ENCODE results near the gene ADAMTS7.
"Not testable (repeated sequence)": the region's sequence is repeated elsewhere in the genome, so short reads cannot be mapped to it uniquely, and the experiment has no call there.

The ADAMTS7 gene

DNA sequence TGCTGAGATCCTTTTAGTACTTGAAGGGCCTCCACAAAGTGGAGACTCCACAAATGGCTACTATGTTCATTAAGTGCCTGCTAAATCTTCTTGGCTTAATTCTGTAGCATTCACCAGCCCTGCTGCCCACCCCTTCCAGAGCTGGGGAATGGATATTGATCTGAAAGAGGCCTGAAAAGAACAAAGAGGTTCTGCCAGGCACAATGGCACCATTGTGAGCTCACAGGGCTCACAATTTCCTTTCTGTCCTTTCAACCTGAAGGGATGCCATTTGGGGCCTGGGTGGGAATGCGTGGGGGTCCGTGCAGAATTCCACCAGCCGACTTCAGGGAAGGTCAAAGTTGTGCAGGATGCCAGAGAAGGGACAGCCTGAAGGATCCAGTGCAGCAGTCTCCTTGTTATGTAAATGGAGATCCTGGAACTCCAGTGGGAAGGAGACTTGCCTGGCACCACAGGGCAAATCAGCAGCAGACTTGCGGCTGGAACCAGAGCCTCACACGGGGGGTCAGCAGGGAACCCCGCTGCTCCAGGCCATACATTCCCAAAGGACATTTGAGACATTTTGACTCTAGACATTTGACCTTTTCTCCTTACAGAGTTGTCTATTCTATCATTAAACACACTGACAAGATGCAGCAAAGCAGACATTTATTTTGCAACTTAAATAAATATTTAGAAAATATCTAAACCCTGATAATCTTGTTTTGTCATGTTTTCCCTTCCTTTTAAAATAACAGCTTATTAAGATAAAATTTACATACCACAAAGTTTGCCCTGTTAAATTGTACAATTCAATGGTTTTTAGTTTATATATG lies 39.9 kb upstream of the ADAMTS7 start:
- DNase-seq (ENCODE audit: low read depth): no peak
- TF ChIP-seq, protein P1, sequence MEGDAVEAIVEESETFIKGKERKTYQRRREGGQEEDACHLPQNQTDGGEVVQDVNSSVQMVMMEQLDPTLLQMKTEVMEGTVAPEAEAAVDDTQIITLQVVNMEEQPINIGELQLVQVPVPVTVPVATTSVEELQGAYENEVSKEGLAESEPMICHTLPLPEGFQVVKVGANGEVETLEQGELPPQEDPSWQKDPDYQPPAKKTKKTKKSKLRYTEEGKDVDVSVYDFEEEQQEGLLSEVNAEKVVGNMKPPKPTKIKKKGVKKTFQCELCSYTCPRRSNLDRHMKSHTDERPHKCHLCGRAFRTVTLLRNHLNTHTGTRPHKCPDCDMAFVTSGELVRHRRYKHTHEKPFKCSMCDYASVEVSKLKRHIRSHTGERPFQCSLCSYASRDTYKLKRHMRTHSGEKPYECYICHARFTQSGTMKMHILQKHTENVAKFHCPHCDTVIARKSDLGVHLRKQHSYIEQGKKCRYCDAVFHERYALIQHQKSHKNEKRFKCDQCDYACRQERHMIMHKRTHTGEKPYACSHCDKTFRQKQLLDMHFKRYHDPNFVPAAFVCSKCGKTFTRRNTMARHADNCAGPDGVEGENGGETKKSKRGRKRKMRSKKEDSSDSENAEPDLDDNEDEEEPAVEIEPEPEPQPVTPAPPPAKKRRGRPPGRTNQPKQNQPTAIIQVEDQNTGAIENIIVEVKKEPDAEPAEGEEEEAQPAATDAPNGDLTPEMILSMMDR (conservative IDR thresholded peaks at IDR 0.05; ENCODE audit: low read depth, low read length): no peak
- no peak overlapping the region for H3K4me3 ChIP-seq (ENCODE audit: low read depth, low read length)

DNA sequence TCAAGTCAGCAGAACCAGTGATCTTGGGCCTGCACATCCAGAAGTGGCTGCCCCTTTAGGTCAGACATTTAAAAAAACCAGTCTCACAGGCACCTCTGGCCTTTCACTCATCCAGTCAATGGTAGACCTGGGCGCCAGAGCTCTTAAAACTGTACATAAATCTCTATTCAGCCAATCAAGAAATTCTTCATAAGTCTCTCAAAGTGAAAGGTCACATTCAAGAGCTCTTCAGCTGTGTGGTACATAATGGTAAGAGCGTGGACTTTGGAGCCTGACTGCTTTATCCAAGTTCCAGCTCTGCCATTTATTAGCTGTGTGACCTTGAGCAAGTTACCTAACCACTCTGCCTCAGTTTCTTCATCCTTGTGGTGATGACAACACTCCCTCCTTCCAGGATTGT lies 39.1 kb upstream of the ADAMTS7 start:
- TF ChIP-seq, protein P1 (conservative IDR thresholded peaks at IDR 0.05; ENCODE audit: low read depth, low read length): no peak
- H3K4me3 ChIP-seq (ENCODE audit: low read depth, low read length): no peak overlapping the region
- no peak for DNase-seq (ENCODE audit: low read depth)

DNA sequence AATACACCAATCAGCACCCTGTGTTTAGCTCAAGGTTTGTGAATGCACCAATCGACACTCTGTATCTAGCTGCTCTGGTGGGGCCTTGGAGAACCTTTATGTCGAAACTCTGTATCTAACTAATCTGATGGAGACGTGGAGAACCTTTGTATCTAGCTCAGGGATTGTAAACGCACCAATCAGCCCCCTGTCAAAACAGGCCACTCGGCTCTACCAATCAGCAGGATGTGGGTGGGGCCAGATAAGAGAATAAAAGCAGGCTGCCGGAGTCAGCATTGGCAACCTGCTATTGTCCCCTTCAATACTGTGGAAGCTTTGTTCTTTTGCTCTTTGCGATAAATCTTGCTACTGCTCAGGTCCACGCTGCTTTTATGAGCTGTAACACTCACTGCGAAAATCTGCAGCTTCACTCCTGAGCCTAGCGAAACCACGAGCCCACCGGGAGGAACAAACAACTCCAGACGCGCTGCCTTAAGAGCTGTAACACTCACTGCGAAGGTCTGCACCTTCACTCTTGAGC lies 36.2 kb upstream of the ADAMTS7 start:
- DNase-seq (ENCODE audit: low read depth); H3K4me3 ChIP-seq (ENCODE audit: low read depth, low read length): not testable (repeated sequence)

DNA sequence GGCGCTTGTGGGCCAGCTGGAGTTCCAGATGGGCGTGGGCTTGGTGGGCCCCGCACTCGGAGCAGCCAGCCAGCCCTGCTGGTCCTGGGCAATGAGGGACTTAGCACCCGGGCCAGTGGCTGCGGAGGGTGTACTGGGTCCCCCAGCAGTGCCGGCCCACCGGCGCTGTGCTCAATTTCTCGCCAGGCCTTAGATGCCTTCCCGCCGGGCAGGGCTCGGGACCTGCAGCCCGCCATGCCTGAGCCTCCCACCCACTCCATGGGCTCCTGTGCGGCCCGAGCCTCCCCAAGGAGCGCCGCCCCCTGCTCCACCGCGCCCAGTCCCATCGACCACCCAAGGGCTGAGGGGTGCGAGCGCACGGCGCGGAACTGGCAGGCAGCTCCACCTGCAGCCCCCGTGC lies 35.6 kb upstream of the ADAMTS7 start:
- H3K4me3 ChIP-seq (ENCODE audit: low read depth, low read length); DNase-seq (ENCODE audit: low read depth): not testable (repeated sequence)

DNA sequence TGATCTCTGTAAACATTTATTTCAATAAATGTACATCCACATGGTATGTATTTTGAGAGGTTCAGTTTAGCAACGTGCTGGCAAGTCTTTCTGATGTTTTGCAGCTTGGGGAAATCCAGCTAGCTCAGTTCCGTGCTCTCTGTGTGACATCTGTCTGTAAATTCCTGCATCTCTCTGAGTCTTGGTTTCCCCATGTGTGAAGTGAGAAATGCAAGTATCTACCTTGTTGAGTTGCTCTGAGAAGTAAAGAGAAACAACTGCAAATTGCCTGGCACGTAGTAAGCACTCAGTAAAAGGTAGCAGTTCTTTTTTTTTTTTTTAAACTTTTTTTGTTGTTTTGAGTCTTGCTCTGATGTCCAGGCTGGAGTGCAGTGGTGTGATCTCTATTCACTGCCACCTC lies 31.3 kb upstream of the ADAMTS7 start:
- no peak overlapping the region for H3K4me3 ChIP-seq (ENCODE audit: low read depth, low read length)
- DNase-seq (ENCODE audit: low read depth): no peak
- TF ChIP-seq, protein P1 (conservative IDR thresholded peaks at IDR 0.05; ENCODE audit: low read depth, low read length): no peak

DNA sequence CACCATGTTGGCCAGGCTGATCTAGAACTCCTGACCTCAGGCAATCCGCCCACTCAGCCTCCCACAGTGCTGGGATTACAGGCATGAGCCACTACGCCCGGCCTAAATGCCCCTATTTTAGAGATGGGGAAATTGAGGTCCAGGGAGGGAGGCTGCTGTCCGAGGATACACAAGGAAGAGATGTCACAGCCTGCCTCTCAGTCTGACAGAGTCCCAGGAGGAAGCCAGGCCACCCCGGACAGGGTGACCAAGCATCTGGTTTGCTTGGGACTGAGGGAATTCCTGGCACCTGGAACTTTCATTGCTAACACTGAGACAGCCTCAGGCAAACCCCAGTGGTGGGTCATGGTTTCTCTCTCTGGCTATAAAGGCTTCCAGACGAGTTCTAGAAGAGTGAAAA lies 30.6 kb upstream of the ADAMTS7 start:
- TF ChIP-seq, protein P1 (conservative IDR thresholded peaks at IDR 0.05; ENCODE audit: low read depth, low read length): no peak

DNA sequence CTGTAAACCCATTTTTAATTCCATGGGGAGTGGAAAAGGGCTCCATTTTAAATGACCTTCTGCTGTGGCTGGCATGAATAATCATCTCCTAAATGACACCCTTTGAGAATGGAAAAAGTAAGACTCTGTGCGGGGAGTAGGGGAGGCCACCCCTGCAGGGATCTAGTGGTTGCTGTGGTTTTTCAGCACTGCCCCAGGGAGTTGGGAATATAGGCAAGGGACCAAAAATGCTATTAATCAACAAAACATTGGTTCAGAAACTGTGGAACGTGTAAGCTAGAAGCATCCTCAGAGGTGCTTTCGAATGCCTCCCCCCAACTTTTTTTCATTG lies 30.1 kb upstream of the ADAMTS7 start:
- H3K4me3 ChIP-seq (ENCODE audit: low read depth, low read length): no peak overlapping the region
- TF ChIP-seq, protein P1 (conservative IDR thresholded peaks at IDR 0.05; ENCODE audit: low read depth, low read length): no peak
- DNase-seq (ENCODE audit: low read depth): no peak

More for the DNA sequence above, 30.6 kb upstream of the ADAMTS7 start:
- no peak for DNase-seq (ENCODE audit: low read depth)
- H3K4me3 ChIP-seq (ENCODE audit: low read depth, low read length): no peak overlapping the region

DNA sequence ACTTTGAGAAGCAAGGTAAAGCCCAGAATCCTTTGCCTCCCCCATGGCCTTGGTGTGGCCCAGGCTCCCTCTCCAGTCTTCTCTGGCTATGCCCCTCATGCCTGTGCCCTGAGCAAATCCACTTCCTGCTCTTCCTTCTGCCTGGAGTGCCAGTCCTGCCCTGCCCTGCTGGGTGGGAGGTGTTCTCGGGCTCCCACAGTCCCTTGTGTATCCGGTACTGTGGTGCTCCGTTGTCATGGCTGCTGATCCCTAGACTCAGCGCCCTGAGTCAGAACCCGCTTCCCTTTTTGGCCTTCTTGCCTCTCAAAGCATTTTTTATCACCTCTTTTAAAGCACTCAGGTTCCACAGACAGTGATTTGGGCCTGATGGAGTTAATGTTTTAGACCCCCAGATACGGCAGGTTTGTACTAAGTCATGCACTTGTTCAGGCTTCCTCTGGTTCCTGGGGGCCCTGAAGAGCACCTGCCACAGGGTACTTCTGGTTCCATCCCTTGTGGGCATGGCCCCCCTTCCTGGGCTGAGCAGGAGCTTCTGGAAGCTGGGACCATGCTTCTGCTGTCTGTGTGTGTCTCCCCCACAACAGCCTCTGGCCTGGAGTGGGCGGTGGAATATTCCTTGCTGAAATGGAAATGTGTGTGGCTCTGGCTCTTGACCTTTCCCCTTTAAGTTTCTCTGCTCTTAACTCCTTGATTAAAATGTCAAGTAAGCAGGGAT lies 29.6 kb upstream of the ADAMTS7 start:
- no peak overlapping the region for H3K4me3 ChIP-seq (ENCODE audit: low read depth, low read length)
- no peak for DNase-seq (ENCODE audit: low read depth)
- TF ChIP-seq, protein P1 (conservative IDR thresholded peaks at IDR 0.05; ENCODE audit: low read depth, low read length): no peak

DNA sequence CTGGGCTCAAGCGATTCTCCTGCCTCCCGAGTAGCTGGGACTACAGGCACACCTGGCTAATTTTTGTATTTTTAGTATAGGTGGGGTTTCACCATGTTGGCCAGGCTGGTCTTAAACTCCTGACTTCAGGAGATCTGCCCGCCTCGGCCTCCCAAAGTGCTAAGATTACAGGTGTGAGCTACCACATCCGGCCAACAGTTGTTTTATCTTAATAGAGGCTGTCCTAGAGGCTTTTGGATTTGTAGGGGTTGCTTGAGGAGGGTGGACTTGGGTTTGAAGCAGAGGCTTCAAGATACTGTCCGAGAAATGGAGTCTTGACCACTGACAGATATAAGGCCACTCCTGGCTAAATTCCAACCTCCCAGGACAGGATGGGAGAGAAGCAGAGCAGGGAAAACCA lies 27.9 kb upstream of the ADAMTS7 start:
- H3K4me3 ChIP-seq (ENCODE audit: low read depth, low read length); DNase-seq (ENCODE audit: low read depth): not testable (repeated sequence)

All from choroid plexus epithelial cell (primary cell).